Psoas muscle (tissue), 8 donors: ENCODE data around the gene NEU4. TPM values are rescaled to one million over a fixed set of nuclear protein-coding genes. Genes with fewer than 3 reads are reported as not detected.

ENCODE experiments used
- ATAC-seq, 4 donors: fragments of 200-7000 bp; cut with Tn5 transposase; one replicate each; pipeline ENCODE4 v1.9.1; 2020; ENCODE audit warnings: moderate library complexity in 3 of 4, mild to moderate bottlenecking in 2 of 4
- DNase-seq, 2 donors: peaks; one replicate each; pipeline ENCODE4 v3.0.0-alpha.2; 2020
- H3K27ac ChIP-seq: fragments of 200-600 bp; one replicate; pipeline ENCODE4 v1.8.0; 2022
- H3K27me3 ChIP-seq, 3 donors: fragments of 200-600 bp in 1 of 3; one replicate each; pipeline versions ENCODE4 v1.6.1 to v1.8.0; 2013 to 2022; ENCODE audit warnings: low read length in 2 of 3, mild to moderate bottlenecking in 2 of 3, moderate library complexity in 1 of 3; ENCODE audit not compliant: insufficient read depth in 3 of 3
- H3K36me3 ChIP-seq, 2 donors: fragments of 200-600 bp in 1 of 2; one replicate each; pipeline versions ENCODE4 v1.6.1 to v1.8.0; 2013 to 2022; ENCODE audit warnings: low read depth in 1 of 2, mild to moderate bottlenecking in 1 of 2, moderate library complexity in 1 of 2; ENCODE audit not compliant: insufficient read depth in 1 of 2
- H3K4me1 ChIP-seq: fragments of 200-600 bp; one replicate; pipeline ENCODE4 v1.8.0; 2022
- H3K4me3 ChIP-seq: fragments of 200-600 bp; one replicate; pipeline ENCODE4 v1.8.0; 2022; ENCODE audit warnings: mild to moderate bottlenecking
- H3K9me3 ChIP-seq: fragments of 200-600 bp; one replicate; pipeline ENCODE4 v1.8.0; 2022
- WGBS, 3 donors: extraction: QIAGEN DNeasy Blood & Tissue Kit; methylation state at CpG; one replicate each; pipeline versions ENCODE4 v1.1.6 to v1.1.7; 2013; 5-methylcytosine and 5-hydroxymethylcytosine counted together
- intact Hi-C, 2 donors: fragments of 100-400 bp; cut with DNase I; formaldehyde crosslinking; loops; one replicate each; pipeline versions ENCODE4 v1.11.0 to v1.14.2; 2022
- polyA plus RNA-seq, 3 donors: library from polyadenylated mRNA; stranded (reverse); fragments of 200-250 nt; gene quantifications; one replicate each; pipeline ENCODE4 v1.2.3, GENCODE V29; 2013
- total RNA-seq, 4 donors: library from RNA; stranded (reverse); fragmentation: NEBNext Ultra II Directional in 2 of 4; extraction: Animal tissue kit (Norgen Biotek cat#: 25700) in 2 of 4; gene quantifications; one replicate each; pipeline versions ENCODE4 v1.2.1 to v1.2.4, GENCODE V29; 2021 to 2023
- TF ChIP-seq, protein P1 (sequence below): fragments of 200-600 bp; IDR thresholded peaks from one replicate; pipeline ENCODE4 v1.8.0; 2022; ENCODE audit warnings: antibody characterized with exemption
- donor health status: healthy with polysubstance abuse.
- donor health status: DM: no; HTN: no; CAD: no; lungs with moderate emphysema.
- donor health status: Bipolar disorder and iron deficiency.
- donor health status: healthy.
- donor health status: DM: yes; HTN: yes; CAD: no.
- donor health status: DM: no; HTN: no; CAD: no.
- donor health status: DM: no; HTN: no; CAD: no.
- donor health status: DM: yes; HTN: yes; CAD: no.

The NEU4 gene
- total and polyA plus RNA-seq, 7 donors = 0.44 to 54.6 (median 7.5) TPM

GRCh38 chr2:241812730-241813643 is 4.0 kb downstream of the NEU4 start:
- H3K36me3 ChIP-seq = no peaks in the 10 kb centered on the region
- intact Hi-C loops = no loop called here
- ATAC-seq (no peak), DNase-seq (peak; percentile 18 to 51)
- H3K27me3 ChIP-seq = no peaks in the 10 kb centered on the region
- 61 to 79% (median 69%) methylated on average over 31 to 40 of the region's 40 CpGs for WGBS, 3 donors
- H3K27ac ChIP-seq = no peak overlapping the region
- H3K4me1 ChIP-seq = peaks cover 21% of the 10 kb centered on the region
- H3K4me3 ChIP-seq = no peak overlapping the region
- TF ChIP-seq, protein P1, sequence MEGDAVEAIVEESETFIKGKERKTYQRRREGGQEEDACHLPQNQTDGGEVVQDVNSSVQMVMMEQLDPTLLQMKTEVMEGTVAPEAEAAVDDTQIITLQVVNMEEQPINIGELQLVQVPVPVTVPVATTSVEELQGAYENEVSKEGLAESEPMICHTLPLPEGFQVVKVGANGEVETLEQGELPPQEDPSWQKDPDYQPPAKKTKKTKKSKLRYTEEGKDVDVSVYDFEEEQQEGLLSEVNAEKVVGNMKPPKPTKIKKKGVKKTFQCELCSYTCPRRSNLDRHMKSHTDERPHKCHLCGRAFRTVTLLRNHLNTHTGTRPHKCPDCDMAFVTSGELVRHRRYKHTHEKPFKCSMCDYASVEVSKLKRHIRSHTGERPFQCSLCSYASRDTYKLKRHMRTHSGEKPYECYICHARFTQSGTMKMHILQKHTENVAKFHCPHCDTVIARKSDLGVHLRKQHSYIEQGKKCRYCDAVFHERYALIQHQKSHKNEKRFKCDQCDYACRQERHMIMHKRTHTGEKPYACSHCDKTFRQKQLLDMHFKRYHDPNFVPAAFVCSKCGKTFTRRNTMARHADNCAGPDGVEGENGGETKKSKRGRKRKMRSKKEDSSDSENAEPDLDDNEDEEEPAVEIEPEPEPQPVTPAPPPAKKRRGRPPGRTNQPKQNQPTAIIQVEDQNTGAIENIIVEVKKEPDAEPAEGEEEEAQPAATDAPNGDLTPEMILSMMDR = no peak
- H3K9me3 ChIP-seq = no peaks in the 10 kb centered on the region

- TF ChIP-seq, protein P1 = no peak
- Histone ChIP-seq H3K27me3 (no peaks in the 10 kb centered on the region), H3K4me3 (no peak overlapping the region), H3K9me3 (no peaks in the 10 kb centered on the region), H3K4me1 (peaks cover 21% of the 10 kb centered on the region), H3K27ac (no peak overlapping the region), H3K36me3 (no peaks in the 10 kb centered on the region)
- 54 to 65% (median 59%) methylated on average over 14 to 20 of the region's 20 CpGs for WGBS, 3 donors
- ATAC-seq = no peak
- DNase-seq = peak; percentile 18 to 59
- intact Hi-C loops = no loop called here
These were observed 4.8 kb downstream of the NEU4 start for GRCh38 chr2:241813644-241814392.

GRCh38 chr2:241814393-241814642 is 5.3 kb downstream of the NEU4 start:
- H3K27ac ChIP-seq = no peak overlapping the region
- H3K4me1 ChIP-seq = peaks cover 19% of the 10 kb centered on the region
- ATAC-seq (no peak), DNase-seq (peak; percentile 10 to 48)
- intact Hi-C loops = no loop called here
- TF ChIP-seq, protein P1 = no peak
- 90 to 93% (median 92%) methylated on average over 9 to 17 of the region's 17 CpGs for WGBS, 3 donors
- no peaks in the 10 kb centered on the region for H3K36me3 ChIP-seq
- H3K9me3 ChIP-seq = no peaks in the 10 kb centered on the region
- H3K4me3 ChIP-seq = no peak overlapping the region
- no peaks in the 10 kb centered on the region for H3K27me3 ChIP-seq

DNA sequence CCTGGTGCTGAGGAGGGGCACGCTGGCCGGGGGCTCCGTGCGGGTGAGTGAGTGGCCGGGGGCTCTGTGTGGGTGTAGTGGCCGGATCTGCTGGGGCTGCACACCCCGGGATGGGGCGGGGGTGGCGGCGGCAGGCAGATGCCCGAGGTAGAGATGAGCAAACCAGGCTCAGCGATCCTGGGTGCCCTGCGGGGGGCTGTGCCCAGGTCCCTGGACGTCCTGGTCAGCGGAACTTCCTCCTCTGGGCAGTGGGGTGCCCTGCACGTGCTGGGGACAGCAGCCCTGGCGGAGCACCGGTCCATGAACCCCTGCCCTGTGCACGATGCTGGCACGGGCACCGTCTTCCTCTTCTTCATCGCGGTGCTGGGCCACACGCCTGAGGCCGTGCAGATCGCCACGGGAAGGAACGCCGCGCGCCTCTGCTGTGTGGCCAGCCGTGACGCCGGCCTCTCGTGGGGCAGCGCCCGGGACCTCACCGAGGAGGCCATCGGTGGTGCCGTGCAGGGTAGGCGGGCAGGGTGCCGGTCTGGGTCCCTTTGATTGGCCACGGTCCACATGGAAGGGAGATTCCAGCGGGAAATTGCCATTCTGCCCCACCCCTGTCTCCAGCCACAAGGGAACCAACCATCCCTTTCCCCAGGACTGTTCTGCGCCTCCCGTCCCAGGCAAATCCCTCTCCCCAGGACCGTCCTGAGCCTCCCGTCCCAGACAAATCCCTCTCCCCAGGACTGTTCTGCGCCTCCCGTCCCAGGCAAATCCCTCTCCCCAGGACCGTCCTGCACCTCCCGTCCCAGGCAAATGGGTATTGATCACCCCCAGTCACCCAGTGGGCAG is 5.9 kb downstream of the NEU4 start:
- TF ChIP-seq, protein P1 = no peak
- intact Hi-C loops = no loop called here
- DNase-seq (peak in 1 of 2 donors; percentile 49), ATAC-seq (no peak)
- H3K27me3 ChIP-seq = no peaks in the 10 kb centered on the region
- H3K4me3 ChIP-seq = no peak overlapping the region
- peaks cover 13% of the 10 kb centered on the region for H3K4me1 ChIP-seq
- H3K9me3 ChIP-seq = no peaks in the 10 kb centered on the region
- 92 to 93% (median 92%) methylated on average over 35 to 52 of the region's 52 CpGs for WGBS, 3 donors
- no peak overlapping the region for H3K27ac ChIP-seq
- H3K36me3 ChIP-seq = no peaks in the 10 kb centered on the region
